ENCODE data around the gene RNF141. TPM values are rescaled to one million over a fixed set of nuclear protein-coding genes. Genes with fewer than 3 reads are reported as not detected.

Gene RNF141
- polyA plus RNA-seq, 3 donors = 38.6 to 45.2 (median 40.1) TPM

DNA sequence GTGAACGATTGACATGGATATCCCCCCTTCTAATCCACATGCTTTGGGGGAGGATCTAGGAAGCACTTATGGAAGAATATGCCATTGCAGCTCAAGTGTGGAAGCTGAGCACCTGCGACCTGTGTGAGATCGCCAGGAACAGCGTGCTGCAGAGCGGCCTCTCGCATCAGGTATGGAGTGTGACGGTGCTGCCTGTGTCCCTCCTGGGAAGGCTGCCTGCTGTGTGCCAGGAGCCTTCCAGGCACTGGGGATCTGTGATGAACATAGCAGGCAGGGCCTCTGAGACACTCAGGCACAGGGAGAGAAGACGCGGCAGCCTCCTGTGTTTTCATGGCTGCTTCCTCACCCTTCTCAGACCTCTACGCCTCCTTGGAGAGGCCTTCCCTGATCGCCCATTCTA, 36.5 kb downstream of the RNF141 start:
- no peak for DNase-seq (ENCODE audit: extremely low read depth in 1 of 11, low read depth in 9 of 11, low spot score in 4 of 11)

DNA sequence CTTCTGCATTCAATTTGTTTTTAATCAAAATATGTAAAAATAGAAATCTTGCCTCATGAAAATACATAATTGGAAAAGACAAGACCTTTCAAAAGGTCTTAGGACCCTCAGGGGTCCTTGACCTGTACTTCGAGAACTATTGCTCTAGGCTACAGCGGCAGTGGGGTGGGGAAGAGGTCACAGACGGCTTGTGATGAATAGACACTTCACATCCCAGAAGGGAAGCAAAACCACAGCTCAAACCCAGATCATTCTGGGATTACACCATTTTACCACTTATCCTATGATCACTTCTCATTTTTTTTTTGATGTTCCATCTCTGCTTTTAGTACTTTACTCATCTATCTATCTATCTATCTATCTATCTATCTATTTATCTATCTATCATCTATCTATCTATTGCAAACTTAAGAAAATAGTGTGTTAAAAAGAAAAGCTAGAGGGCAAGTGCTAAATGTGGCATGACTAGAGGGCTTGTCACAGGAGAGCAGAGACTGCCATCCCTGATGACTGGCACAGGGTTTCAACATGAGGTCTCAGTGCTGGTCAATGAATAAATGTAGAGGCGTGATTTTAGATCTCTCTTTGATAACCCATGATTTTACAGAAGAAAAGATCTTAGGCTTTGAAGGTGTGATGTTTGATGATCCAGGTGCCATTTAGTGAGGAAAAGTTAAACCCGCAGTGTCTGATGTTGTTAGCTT, 37.1 kb downstream of the RNF141 start:
- no peak for DNase-seq (ENCODE audit: extremely low read depth in 1 of 11, low read depth in 9 of 11, low spot score in 4 of 11)

DNA sequence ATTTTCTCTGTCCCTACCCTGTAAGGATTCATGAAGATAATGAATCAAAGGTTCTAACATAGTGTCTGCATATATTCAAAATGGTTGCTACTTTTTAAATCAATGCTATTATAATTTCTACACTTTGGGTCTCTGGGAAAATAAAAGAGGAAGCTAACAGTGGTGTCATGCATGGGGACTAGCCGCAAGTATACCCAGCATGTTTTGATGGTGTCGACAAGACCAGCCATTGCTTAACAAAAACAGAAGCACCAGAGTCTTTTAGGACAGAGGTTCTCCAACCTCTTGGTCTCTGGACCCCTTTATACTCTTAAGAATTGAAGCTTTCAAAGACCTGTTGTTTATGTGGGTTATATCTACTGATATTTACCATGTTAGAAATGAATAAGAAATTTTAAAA, 37.8 kb downstream of the RNF141 start:
- no peak for DNase-seq (ENCODE audit: extremely low read depth in 1 of 11, low read depth in 9 of 11, low spot score in 4 of 11)

DNA sequence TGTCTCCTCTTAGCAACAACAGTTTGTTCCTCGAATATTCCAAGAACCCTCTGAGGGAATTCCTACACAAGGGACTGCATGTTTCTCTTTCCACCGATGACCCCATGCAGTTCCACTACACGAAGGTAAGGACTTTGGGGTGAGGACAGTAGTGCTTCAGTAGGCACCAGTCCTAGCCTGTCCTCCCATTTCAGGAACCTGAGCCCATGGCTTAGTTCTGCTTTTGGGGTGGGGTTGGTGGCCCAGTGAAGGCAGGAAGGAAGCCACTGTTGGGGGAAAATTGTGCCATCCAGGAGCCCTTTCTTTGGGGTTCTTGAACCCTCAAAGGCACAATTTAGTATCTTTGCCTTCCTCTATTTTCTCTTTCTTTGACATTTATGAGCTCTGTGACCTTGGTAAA, 38.2 kb downstream of the RNF141 start:
- DNase-seq (ENCODE audit: extremely low read depth in 1 of 11, low read depth in 9 of 11, low spot score in 4 of 11) = no peak

DNA sequence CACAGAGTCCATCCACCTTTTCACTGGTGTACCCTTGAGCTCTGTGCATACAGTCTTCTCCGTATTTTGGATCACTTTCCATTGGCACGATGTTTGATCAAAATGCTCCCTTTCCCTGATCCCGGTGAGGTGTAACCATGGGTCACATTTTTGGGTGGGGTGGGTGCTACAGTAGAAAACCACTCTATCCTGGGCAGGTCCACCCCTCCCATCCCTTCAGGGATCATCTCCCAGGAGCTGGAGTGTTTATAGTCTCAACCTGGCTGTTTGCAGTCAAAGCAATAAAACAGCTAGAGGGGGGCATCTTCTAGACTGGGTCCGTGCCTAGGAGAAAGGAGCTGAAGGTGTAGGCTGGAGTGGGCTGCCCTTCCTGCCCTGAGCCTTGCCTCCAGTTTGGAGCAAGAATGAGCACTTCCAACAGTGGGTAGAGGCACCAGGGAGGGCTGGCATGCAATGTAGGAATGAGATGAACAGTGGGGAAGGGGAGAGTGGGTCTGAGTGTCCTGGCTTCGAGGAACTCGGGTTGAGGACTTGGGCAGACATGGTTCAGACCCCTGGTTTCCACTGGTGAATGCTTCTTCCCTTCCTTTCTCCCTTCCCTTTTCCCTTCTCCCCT, 38.8 kb downstream of the RNF141 start:
- no peak for DNase-seq (ENCODE audit: extremely low read depth in 1 of 11, low read depth in 9 of 11, low spot score in 4 of 11)

DNA sequence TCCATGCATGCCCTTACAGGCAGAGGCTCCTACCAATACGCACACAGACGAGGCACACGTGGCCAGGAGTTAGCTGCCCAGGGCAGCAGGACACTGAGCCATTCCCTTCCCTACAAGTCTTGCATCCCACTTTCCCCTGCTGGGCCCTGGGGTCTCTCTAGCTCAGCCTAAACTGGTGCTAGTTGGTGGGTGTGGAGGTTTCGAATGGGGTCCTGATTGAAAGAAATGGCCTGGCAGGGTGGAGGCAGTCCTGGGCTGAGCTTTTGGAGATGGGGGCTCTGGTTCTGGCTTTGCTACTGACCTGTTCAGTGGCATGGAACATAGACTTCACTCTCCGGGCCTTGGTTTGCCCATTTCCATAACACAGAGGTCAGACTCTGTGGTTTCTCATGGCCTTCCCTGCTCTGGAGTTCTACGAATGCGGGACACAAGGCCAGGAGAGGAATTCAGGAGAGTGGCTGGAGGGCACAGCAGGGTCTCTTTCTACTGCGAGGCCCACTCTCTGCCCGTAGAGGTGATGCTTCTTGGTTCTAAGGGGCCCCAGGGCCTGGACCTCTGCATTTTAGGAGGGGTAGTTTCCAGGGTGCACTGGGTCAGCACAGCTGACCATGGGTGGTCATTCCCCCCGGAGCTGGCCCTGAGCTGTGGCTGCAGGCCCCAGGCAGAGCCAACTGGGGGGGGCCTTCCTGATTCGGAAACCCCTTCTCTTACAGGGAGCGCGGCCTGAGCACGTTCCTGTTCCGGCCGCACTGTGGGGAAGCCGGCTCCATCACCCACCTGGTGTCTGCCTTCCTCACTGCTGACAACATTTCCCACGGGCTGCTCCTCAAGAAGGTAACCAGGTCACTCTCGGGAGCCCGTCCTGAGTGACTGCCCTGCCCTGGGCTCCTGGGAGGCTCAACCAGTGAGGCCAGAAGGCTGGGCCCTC, 40.0 kb downstream of the RNF141 start:
- no peak for DNase-seq (ENCODE audit: extremely low read depth in 1 of 11, low read depth in 9 of 11, low spot score in 4 of 11)

DNA sequence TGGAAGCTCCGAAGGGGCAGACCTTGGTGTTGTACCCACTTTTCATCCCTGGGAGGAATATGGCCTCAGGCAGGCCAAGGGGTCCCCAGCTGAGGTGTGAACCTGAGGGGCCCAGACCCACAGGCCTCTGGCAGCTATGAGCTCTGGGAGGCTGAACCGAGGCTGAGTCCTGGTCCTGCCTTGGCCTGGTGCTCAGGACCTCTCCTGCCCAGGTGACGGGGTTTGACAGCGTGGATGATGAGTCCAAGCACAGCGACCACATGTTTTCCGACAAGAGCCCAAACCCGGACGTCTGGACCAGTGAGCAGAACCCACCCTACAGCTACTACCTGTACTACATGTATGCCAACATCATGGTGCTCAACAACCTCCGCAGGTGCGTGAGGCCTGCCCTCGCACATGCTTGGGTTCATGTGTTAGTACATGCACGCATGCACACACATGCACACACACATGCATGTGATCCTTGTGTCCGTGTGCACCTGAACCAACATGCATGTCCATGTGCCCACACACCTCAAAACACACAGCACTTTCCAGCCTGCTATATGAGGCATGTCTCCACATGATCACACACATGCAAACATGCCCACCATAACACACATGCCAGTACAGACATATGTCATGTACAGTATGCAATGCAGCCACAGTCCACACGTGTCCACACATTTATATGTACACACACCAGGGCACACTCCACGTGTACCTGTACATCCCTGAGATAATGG, 40.9 kb downstream of the RNF141 start:
- DNase-seq (ENCODE audit: extremely low read depth in 1 of 11, low read depth in 9 of 11, low spot score in 4 of 11) = no peak

DNA sequence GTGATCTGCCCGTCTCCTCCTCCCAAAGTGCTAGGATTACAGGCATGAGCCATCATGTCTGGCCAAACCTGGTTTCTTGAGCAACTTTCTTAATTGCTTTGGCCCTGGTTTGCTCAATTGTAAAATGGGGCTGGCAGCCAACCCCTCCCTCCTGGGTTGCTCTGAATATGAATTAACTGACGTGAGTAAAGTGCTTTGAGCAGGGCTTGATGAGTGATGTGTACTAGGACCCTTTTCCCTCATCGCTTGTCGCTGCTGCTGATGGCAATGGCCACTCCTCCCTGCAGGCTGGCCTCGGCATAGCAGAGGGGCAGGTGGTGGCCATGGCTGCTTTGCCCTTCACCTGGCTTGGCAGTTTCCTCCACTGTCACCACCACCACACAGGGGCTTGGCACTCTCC, 41.5 kb downstream of the RNF141 start:
- DNase-seq (ENCODE audit: extremely low read depth in 1 of 11, low read depth in 9 of 11, low spot score in 4 of 11) = no peak

DNA sequence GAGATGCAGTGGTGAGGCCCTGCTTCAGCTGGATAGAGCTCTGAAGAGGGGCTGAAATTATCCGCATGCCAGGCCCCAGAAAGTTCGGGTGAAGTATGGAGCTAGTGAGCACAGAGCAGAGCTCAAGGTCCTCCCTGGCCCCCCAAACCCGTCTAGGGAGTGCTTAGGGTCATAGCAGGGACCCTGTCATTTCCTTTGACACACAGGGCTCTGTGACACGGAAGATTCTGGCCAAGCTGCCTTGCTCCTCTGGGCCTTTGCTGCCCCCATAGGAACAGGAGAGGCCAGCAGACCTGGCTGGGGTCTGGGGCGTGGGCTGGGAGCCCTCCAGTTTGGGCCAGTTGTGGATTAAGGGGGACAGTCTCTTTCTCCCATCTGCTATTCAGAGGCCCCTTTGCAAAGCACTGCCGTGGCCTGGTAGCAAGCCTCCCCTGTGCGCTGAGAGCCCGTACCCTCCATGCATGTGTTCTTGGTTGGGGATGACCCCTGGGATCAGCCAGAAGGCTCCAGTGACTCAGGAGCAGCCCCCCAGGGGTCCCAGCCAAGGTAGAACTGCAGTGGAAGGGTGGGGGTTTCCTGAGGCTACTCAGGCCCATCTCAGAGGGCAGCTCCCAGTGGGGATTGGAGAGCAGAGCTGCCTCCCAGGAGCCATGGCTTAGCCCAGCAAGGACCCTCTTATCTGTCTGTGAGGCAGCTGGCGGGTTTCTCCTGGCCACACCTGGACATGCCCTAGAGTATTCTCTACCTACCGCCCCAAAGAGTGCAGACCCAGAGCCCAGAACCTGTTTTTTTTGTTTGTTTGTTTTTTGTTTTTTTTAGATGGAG, 42.3 kb downstream of the RNF141 start:
- DNase-seq (ENCODE audit: extremely low read depth in 1 of 11, low read depth in 9 of 11, low spot score in 4 of 11) = no peak

DNA sequence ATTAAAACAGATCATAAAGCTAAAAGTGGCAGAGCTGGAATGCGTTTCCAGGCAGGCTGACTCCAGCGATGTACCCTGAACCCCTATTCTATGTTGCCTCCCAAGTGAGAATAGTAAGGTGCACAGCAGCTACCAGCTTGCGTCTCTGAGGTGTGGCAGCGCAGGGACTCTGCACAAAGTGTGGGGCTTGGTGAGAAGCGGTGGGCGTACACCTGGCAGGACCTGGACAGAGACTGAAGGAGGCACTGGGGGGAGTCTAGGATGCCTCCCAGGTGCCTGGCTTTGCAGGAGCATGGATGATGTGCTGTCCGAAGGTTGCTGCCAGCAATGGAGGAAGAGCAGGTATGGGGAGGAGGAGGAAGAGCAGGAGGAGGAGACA, 43.0 kb downstream of the RNF141 start:
- DNase-seq (ENCODE audit: extremely low read depth in 1 of 11, low read depth in 9 of 11, low spot score in 4 of 11) = no peak

DNA sequence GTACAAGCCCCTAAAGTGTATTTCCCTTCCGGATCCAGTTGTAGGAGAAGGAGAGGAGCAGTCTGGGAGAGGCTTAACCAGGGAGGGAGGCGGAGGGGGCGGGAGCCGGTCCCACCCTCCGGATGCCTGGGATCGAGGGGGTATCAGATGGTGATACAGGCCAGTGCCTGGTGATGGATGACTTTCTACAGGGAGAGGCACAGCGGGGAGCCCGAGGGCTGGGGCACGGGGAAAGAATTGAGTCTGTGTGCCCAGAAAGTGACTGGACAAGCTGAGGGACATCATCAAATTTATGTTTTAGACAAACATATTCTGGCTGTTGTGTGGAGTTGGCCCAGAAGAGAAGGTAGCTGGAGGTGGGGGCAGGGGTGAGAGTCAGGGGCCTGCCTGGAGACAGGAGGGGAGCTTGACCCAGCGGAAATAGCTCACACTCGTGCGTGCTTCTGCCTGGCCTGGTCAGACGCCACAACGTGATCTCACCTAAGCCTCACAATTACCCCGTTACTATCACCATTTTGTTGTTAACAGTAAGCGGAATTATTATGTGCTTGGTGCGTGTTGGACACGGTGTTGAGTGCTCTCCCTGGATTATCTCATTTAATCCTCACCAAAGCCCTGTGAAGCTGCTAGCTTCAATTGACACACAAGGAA, 43.5 kb downstream of the RNF141 start:
- no peak for DNase-seq (ENCODE audit: extremely low read depth in 1 of 11, low read depth in 9 of 11, low spot score in 4 of 11)

DNA sequence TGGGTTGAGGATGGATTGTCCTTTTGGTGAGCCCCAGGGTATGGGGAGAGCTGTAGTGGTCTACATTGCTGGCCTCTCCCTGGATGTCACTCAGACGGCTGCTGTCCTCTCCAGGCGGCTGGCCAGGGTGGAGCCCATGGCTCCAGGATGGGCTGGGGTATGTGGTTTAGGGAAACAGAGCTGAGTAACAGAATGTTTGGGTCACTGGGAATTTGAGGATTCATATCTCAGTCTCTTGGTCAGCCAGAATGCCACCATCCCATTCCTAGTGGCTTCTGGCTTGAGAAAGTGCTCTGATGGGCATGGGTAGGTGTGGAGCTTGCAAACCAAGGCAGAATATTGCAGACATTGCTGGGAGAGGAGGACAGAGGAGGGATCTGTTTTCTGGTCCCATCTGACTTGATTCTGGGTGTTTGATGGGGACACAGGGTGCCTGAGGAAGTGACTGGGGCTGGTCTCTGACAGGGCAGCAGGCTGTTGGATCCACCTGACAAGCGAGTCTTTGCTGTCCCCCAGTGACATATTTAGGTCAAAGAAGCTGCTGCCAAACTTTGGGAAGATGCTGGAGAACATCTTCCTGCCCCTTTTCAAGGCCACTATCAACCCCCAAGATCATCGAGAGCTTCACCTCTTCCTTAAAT, 44.6 kb downstream of the RNF141 start:
- no peak for DNase-seq (ENCODE audit: extremely low read depth in 1 of 11, low read depth in 9 of 11, low spot score in 4 of 11)

DNA sequence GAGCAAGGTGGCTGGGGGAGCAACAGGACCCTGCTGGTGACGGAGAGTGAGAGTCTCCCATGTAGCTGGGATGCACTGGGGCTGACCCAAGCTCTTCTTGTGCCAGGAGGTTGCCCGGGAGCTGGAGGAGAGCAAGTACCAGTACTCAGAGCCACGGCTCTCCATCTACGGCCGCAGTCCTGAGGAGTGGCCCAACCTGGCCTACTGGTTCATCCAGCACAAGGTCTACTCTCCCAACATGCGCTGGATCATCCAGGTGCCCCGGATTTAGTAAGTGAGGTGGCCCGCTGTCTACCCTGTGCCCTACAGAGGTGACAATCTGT, 45.6 kb downstream of the RNF141 start:
- no peak for DNase-seq (ENCODE audit: extremely low read depth in 1 of 11, low read depth in 9 of 11, low spot score in 4 of 11)

DNA sequence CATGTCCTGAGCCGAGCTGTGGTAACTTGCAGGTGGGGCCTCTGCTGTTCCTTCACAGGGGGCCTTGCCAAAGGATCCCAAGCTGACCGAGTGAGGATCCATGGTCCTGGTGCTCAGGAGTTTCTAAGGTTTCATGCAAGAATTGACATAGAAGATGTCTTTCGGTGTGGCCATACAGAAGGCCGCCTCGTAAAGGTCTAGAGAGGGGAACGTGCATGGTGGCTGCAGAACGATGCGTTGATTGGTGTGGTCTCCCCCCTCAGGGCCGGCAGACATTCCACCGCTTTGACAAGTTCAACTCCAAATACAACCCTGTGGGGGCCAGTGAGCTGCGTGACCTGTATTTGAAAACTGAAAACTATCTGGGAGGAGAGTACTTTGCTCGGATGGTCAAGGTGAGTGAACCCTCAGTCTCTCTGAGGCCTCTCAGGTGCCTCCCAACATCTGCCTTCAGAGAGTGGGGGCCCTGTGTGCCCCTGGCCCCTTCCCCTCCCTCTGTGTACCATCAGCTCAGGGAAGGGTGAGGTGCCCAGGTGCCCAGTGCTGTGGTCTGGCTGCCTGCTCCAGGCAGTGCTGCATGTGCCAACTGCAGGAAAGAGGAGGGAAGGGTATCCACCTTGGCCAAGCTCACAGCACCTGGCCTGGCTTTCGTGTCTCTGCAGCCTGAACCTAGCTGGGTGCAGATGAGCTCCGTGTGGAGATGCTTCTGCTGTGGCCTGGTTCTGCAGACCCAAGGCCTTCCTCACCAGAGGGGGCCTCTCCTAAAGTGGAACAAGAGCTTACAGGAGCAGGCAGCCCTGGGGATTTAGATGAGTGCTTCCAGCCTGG, 46.1 kb downstream of the RNF141 start:
- no peak for DNase-seq (ENCODE audit: extremely low read depth in 1 of 11, low read depth in 9 of 11, low spot score in 4 of 11)

DNA sequence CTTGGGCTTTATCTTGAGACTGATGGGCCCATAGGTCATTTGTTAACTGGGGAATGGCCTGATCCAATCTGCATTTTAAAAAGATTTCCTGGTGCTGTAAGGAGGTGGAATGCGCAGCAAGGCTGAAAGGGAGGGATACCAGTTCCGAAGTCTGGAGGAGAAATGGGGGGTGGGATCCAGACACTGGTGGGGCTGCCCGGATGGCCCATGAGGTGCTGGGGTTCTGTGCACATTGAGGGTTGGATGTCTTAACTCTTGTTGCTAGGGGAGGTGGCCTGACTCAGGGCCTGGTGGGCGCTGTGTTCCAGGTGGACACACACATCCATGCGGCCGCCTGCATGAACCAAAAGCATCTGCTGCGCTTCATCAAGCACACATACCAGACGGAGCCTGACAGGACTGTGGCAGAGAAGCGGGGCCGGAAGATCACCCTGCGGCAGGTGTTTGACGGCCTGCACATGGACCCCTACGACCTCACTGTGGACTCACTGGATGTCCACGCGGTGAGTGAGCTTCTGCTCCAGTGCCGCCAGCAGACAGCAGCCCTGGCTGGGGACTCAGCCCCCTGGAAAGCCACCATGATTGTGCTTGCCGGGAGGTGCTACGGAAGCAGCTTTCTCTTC, 47.8 kb downstream of the RNF141 start:
- DNase-seq (ENCODE audit: extremely low read depth in 1 of 11, low read depth in 9 of 11, low spot score in 4 of 11) = no peak

DNA sequence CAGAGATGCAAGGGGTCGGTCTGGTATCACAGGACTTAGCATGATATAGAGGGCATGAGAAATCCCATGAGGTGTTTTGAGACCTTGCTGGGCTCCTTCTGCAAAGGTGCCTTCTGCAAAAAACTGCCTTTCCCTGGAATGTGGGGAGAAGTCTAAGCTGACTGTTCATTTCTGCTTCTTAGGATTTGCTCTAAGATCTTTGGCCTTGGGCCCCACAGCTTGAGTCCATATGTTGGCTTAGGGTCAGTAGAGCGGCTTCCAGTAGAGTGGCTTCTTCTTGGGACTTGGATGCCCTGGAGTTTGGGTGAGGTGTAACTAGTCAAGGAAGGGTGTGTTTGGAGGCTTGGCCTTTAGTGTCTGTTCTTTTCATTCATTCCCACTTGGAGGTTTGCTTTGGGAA, 48.9 kb downstream of the RNF141 start:
- no peak for DNase-seq (ENCODE audit: extremely low read depth in 1 of 11, low read depth in 9 of 11, low spot score in 4 of 11)
